ENCODE data around the gene LCLAT1.

GRCh38 chr2:30463535-30463934 lies 16.5 kb downstream of the LCLAT1 start:
- TF ChIP-seq SMC3 (IDR thresholded peaks at IDR 0.05; ENCODE audit: low read depth, low read length) (no peak), MAFK (IDR thresholded peaks at IDR 0.05; ENCODE audit: low read depth, low read length) (no peak), CEBPB (IDR thresholded peaks at IDR 0.05; ENCODE audit: low read depth, low read length) (no peak)
- TF ChIP-seq, protein P1, sequence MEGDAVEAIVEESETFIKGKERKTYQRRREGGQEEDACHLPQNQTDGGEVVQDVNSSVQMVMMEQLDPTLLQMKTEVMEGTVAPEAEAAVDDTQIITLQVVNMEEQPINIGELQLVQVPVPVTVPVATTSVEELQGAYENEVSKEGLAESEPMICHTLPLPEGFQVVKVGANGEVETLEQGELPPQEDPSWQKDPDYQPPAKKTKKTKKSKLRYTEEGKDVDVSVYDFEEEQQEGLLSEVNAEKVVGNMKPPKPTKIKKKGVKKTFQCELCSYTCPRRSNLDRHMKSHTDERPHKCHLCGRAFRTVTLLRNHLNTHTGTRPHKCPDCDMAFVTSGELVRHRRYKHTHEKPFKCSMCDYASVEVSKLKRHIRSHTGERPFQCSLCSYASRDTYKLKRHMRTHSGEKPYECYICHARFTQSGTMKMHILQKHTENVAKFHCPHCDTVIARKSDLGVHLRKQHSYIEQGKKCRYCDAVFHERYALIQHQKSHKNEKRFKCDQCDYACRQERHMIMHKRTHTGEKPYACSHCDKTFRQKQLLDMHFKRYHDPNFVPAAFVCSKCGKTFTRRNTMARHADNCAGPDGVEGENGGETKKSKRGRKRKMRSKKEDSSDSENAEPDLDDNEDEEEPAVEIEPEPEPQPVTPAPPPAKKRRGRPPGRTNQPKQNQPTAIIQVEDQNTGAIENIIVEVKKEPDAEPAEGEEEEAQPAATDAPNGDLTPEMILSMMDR (conservative IDR thresholded peaks at IDR 0.05; ENCODE audit: low read depth, low read length) = no peak
- TF ChIP-seq, protein P2, sequence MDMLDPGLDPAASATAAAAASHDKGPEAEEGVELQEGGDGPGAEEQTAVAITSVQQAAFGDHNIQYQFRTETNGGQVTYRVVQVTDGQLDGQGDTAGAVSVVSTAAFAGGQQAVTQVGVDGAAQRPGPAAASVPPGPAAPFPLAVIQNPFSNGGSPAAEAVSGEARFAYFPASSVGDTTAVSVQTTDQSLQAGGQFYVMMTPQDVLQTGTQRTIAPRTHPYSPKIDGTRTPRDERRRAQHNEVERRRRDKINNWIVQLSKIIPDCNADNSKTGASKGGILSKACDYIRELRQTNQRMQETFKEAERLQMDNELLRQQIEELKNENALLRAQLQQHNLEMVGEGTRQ (IDR thresholded peaks at IDR 0.05; ENCODE audit: low read depth, low read length) = no peak
